ENCODE measurements around the gene RSF1.
A peak's percentile ranks its signal among the peaks of the same experiment; 100 is the strongest.

The RSF1 gene

DNA sequence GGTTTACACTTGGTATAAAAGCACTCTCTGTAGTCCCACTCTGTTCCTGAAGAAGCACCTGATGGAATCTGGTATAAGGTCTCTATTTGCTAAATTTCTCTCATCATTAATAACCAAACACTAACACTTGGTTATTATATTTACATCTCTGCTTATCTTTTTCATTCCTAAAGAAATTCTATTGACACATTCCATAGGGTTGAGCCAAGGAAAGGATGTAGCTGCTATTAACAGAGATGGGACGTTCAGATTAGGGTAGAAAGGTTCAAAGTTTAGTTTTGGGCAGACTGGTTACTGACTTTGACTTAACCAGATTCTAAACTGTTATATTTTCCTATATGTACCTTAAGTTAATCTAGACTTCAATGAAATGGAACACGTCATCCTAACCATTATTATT, 91.5 kb downstream of the RSF1 start:
- ATAC-seq (replicated peaks; ENCODE audit: extremely low read depth, poor library complexity, severe bottlenecking) (no peak), DNase-seq (ENCODE audit: low spot score in 2 of 2) (no peak)
- Mint-ChIP-seq H3K27me3 (no peaks in the 10 kb centered on the region), H3K27ac (ENCODE audit: low read depth) (no peak overlapping the region), H3K36me3 (ENCODE audit: insufficient read depth) (peaks cover 14% of the 10 kb centered on the region), H3K4me3 (no peak overlapping the region), H3K9me3 (peaks cover 7% of the 10 kb centered on the region), H3K4me1 (peaks cover 10% of the 10 kb centered on the region)

DNA sequence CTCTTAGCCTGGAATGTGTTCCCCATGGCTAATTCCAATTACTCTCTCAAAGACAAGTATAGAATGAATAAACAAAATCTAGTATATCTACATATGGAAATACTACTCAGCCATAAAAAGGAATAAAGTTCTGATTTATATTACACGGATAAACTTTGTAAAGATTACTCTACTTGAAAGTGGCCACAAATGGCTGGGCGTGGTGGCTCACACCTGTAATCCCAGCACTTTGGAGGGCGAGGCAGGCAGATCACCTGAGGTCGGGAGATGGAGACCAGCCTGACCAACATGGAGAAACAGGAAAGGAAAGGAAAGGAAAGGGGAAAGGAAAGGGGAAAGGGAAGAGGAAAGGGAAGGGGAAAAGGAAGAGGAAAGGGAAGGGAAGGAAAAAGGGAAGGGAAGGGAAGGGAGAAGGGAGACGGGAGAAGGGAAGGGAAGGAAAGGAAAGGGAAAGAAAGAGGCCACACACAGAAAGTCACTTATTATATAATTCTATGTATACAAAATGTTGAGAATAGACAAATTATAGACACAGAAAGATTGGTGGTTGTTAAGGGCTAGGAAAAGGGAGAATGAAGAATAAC, 92.2 kb downstream of the RSF1 start:
- no peak overlapping the region for H3K27ac Mint-ChIP-seq (ENCODE audit: low read depth)
- H3K9me3 Mint-ChIP-seq: peaks cover 7% of the 10 kb centered on the region
- H3K4me1 Mint-ChIP-seq: peaks cover 10% of the 10 kb centered on the region
- DNase-seq (ENCODE audit: low spot score in 2 of 2) (no peak), ATAC-seq (replicated peaks; ENCODE audit: extremely low read depth, poor library complexity, severe bottlenecking) (no peak)
- H3K36me3 Mint-ChIP-seq (ENCODE audit: insufficient read depth): peaks cover 17% of the 10 kb centered on the region
- H3K4me3 Mint-ChIP-seq: no peak overlapping the region
- no peaks in the 10 kb centered on the region for H3K27me3 Mint-ChIP-seq

DNA sequence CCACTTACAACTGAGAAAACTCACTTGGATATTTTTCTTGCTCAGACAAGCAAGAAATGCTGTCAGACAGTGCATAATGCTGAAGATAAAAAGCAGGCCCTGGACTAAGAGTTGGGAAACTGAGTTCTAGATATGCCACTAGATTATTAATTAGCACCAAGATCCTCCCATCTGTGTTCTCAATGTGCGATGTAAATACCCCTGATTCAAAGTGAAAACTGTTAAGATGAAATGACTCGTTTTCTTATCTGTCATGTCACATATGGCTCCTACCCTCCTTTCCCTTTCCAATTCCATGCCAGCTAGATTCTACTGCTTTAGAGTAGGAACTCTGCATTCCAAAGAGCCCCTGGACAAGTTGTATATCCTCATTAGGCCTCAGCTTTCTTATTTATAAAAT, 94.0 kb downstream of the RSF1 start:
- Mint-ChIP-seq H3K27ac (ENCODE audit: low read depth) (peak overlapping the region; percentile 42), H3K36me3 (ENCODE audit: insufficient read depth) (peaks cover 18% of the 10 kb centered on the region), H3K9me3 (peaks cover 7% of the 10 kb centered on the region), H3K27me3 (no peaks in the 10 kb centered on the region), H3K4me3 (no peak overlapping the region), H3K4me1 (peaks cover 10% of the 10 kb centered on the region)
- DNase-seq (ENCODE audit: low spot score in 2 of 2): no peak
- no peak for ATAC-seq (replicated peaks; ENCODE audit: extremely low read depth, poor library complexity, severe bottlenecking)

DNA sequence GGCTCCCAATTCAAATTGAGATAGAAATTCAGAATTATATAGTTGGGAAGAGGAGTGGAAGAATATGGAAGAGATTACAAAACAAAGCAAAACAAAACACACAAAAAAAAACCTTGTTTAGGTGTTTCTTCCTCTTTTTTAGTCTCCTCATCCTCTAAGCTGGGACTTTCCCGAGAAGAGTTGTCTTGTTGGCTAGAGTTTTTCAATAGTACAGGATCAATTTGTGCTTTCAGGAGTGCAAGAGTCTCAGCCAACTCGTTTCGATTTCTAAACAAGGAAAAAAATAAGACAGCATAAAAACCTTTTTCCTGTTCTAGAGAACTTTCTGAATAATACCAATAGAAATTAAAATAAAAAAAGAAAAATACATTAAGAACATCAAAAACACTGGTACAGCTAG, 95.1 kb downstream of the RSF1 start:
- Mint-ChIP-seq H3K9me3 (no peaks in the 10 kb centered on the region), H3K36me3 (ENCODE audit: insufficient read depth) (peaks cover 22% of the 10 kb centered on the region), H3K4me1 (peaks cover 10% of the 10 kb centered on the region), H3K27ac (ENCODE audit: low read depth) (no peak overlapping the region), H3K27me3 (no peaks in the 10 kb centered on the region), H3K4me3 (no peak overlapping the region)
- DNase-seq (ENCODE audit: low spot score in 2 of 2) (no peak), ATAC-seq (replicated peaks; ENCODE audit: extremely low read depth, poor library complexity, severe bottlenecking) (no peak)

DNA sequence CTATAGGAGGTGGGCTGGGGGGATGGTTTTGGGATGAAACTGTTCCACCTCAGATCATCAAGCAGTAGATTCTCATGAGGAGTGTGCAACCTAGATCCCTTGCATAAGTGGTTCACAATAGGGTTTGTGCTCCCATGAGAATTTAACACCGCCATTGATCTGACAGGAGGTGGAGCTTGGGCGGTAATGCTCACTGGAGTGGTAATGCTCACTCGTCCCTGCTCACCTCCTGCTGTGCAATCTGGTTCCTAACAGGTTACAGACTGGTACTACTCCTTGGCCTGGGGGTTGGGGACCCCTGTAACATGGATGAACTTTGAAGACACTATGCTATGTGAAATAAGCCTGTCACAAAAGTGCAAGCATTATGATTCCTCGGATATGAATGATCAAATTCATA, 95.9 kb downstream of the RSF1 start:
- Mint-ChIP-seq H3K4me3 (no peak overlapping the region), H3K27ac (ENCODE audit: low read depth) (no peak overlapping the region), H3K27me3 (no peaks in the 10 kb centered on the region), H3K36me3 (ENCODE audit: insufficient read depth) (peaks cover 22% of the 10 kb centered on the region), H3K4me1 (peaks cover 10% of the 10 kb centered on the region), H3K9me3 (no peaks in the 10 kb centered on the region)
- DNase-seq (ENCODE audit: low spot score in 2 of 2): no peak
- no peak for ATAC-seq (replicated peaks; ENCODE audit: extremely low read depth, poor library complexity, severe bottlenecking)

DNA sequence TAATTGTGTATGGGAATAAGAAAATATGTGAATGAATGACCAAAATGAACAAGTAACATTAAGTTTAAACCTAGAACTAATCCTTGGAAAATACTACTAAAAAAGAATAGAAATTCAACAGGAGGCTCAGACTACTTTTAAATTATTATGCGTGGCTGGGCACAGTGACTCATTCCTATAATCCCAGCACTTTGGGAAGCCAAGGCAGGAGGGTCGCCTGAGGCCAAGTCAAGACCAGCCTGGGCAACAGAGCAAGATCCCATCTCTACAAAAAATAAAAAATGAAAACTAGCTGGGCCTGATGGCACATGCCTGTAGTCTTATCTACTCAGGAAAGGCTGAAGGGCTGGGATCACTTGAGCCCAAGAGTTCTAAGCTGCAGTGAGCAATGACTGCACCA, 97.5 kb downstream of the RSF1 start:
- Mint-ChIP-seq H3K9me3 (no peaks in the 10 kb centered on the region), H3K27ac (ENCODE audit: low read depth) (no peak overlapping the region), H3K36me3 (ENCODE audit: insufficient read depth) (peaks cover 32% of the 10 kb centered on the region), H3K27me3 (no peaks in the 10 kb centered on the region), H3K4me3 (no peak overlapping the region), H3K4me1 (peaks cover 4% of the 10 kb centered on the region)
- DNase-seq (ENCODE audit: low spot score in 2 of 2) (no peak), ATAC-seq (replicated peaks; ENCODE audit: extremely low read depth, poor library complexity, severe bottlenecking) (no peak)

DNA sequence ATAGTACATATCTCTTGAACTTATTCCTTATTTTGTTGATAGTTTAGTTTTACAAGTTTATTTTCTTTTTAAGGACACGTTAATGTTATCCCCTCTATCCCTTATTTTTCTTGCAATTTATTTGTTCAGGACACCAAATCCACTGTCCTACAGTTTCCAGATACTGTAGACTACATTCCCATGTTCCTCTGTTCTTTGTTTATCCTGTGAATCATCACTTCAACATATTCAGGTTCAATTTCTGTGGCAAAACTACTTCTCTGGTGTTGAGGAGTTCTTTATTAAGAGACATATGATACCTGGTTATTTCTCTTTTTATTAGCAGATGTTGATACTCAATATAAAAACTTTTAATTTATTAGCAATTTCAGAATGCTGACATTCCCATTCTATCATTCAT, 110.2 kb downstream of the RSF1 start:
- Mint-ChIP-seq H3K36me3 (ENCODE audit: insufficient read depth) (peaks cover 7% of the 10 kb centered on the region), H3K27ac (ENCODE audit: low read depth) (peak overlapping the region; percentile 2)

DNA sequence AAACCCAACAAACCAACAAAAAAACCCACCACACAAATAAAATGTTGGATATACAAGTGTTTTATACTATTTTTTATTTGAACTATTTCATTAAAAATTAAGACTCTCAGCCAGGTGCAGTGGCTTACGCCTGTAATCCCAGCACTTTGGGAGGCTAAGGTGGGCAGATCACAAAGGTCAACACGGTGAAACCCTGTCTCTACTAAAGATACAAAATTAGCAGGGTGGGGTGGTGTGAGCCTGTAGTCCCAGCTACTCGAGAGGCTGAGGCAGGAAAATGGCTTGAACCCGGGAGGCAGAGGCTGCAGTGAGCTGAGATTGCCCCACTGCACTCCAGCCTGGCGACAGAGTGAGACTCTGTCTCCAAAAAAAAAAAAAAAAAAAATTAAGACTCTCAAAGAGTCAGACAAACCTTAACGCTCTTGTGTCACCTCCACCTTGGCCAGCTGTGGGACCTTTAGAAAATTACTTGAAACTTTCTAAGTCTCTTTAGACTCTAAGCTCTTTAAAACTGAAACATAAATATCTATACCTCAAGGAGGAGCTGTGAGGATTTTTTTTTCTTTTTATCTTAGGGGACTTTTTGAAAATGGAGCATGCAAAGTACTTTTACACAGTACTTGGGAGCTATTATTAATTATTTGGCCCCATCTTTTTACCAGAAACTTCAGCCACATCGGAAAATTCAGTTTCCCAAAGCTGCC, 114.5 kb downstream of the RSF1 start:
- Mint-ChIP-seq H3K27ac (ENCODE audit: low read depth) (no peak overlapping the region), H3K36me3 (ENCODE audit: insufficient read depth) (peaks cover 9% of the 10 kb centered on the region), H3K4me1 (peaks cover 28% of the 10 kb centered on the region)

More for the DNA sequence above, 110.2 kb downstream of the RSF1 start:
- ATAC-seq (replicated peaks; ENCODE audit: extremely low read depth, poor library complexity, severe bottlenecking) (no peak), DNase-seq (ENCODE audit: low spot score in 2 of 2) (no peak)
- Mint-ChIP-seq H3K4me1 (peaks cover 42% of the 10 kb centered on the region), H3K27me3 (no peaks in the 10 kb centered on the region), H3K9me3 (no peaks in the 10 kb centered on the region), H3K4me3 (no peak overlapping the region)

DNA sequence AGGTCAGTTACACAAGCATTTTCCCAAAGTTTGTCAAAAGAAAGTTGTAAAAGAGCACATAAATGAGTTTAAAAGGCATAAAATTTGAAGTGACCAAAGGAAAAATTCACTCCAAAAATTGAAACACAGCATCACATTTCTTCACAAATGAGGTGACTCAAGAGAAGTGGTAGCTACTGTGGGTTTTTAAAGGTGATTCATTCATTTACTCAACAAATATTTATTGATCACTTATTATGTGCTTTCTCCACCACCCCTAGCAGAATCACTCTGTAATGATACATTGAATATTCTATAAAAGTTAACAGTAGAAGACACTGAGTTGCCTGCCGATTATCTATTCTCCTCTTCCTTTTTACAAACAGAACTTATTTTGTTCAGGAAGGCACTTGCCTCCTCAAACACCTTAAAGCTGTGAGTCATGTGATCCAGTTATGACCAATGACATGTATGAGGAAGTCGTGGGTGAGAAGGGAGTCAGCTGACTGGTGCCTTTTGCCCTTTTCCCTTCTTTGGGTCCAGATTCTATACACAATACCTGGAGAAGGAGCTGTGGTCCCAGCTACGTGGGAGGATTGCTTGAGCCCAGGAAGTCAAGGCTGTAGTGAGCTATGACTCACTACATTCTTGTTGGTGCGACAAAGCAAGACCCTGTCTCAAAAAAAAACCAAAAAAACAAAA, 115.2 kb downstream of the RSF1 start:
- no peaks in the 10 kb centered on the region for H3K27me3 Mint-ChIP-seq
- H3K36me3 Mint-ChIP-seq (ENCODE audit: insufficient read depth): peaks cover 11% of the 10 kb centered on the region
- H3K27ac Mint-ChIP-seq (ENCODE audit: low read depth): no peak overlapping the region
- ATAC-seq (replicated peaks; ENCODE audit: extremely low read depth, poor library complexity, severe bottlenecking) (no peak), DNase-seq (ENCODE audit: low spot score in 2 of 2) (no peak)
- H3K9me3 Mint-ChIP-seq: no peaks in the 10 kb centered on the region
- H3K4me1 Mint-ChIP-seq: peaks cover 28% of the 10 kb centered on the region
- H3K4me3 Mint-ChIP-seq: peak overlapping the region; percentile 11

More for the DNA sequence above, 114.5 kb downstream of the RSF1 start:
- DNase-seq (ENCODE audit: low spot score in 2 of 2): no peak
- H3K9me3 Mint-ChIP-seq: no peaks in the 10 kb centered on the region
- H3K27me3 Mint-ChIP-seq: no peaks in the 10 kb centered on the region
- ATAC-seq (replicated peaks; ENCODE audit: extremely low read depth, poor library complexity, severe bottlenecking): no peak
- no peak overlapping the region for H3K4me3 Mint-ChIP-seq

DNA sequence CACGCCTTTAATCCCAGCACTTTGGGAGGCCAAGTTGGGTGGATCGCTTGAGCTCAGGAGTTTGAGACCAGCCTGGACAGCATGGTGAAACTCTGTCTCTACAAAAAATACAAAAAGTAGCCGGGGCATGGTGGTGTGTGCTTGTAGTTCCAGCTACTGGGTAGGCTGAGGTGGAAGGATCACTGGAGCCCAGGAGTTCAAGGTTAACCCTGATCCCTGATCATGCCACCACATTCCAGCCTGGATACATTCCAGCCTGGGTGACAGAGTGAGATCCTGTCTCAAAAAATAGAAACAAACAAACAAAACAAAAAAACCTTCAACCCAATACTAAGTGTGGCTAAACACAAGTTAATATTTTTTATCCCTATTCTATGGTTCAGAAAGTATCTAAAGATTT, 116.5 kb downstream of the RSF1 start:
- Mint-ChIP-seq H3K27ac (ENCODE audit: low read depth) (no peak overlapping the region), H3K27me3 (no peaks in the 10 kb centered on the region), H3K4me3 (no peak overlapping the region), H3K9me3 (no peaks in the 10 kb centered on the region), H3K36me3 (ENCODE audit: insufficient read depth) (peaks cover 11% of the 10 kb centered on the region), H3K4me1 (peaks cover 28% of the 10 kb centered on the region)
- no peak for DNase-seq (ENCODE audit: low spot score in 2 of 2)
- ATAC-seq (replicated peaks; ENCODE audit: extremely low read depth, poor library complexity, severe bottlenecking): no peak

DNA sequence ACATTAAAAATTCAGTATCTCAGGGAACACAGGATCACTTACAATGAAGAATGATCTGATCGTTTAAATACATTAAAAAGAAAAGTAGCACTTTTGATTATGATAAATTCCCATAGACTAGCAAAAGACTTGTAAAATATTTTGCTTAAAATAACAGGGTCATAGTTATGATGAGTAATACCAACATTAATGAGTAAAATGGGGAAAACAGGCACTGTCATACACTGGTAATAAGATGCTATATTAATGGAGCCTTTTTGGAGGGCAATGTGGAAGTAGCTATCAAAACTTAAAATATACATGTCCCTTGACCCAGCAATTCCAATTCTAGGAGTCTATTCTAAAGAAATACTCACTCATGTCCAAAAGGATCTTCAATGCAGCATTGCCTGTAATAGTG, 121.1 kb downstream of the RSF1 start:
- Mint-ChIP-seq H3K9me3 (no peaks in the 10 kb centered on the region), H3K36me3 (ENCODE audit: insufficient read depth) (peaks cover 29% of the 10 kb centered on the region), H3K27ac (ENCODE audit: low read depth) (no peak overlapping the region), H3K27me3 (no peaks in the 10 kb centered on the region), H3K4me3 (no peak overlapping the region), H3K4me1 (peaks cover 6% of the 10 kb centered on the region)
- ATAC-seq (replicated peaks; ENCODE audit: extremely low read depth, poor library complexity, severe bottlenecking): no peak
- DNase-seq (ENCODE audit: low spot score in 2 of 2): no peak

DNA sequence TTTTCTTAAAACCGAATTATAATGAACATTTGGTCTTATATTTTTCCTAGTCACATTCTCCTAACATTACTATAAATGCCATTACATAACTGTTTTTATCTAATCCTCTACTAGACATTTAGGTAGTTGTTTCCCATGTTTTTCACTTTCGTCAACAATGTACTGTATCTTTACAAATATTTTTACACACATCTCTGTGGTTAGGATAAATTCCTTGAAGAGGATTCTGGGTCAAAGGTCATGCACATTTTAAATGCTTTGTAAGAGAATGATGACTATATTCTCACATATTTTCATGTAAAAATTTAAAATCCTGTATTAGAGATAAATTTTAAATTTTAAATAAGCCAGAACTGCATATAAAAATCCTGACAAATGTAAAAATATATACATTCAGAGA, 121.6 kb downstream of the RSF1 start:
- no peaks in the 10 kb centered on the region for H3K27me3 Mint-ChIP-seq
- H3K4me3 Mint-ChIP-seq: no peak overlapping the region
- DNase-seq (ENCODE audit: low spot score in 2 of 2): no peak
- H3K9me3 Mint-ChIP-seq: no peaks in the 10 kb centered on the region
- peaks cover 27% of the 10 kb centered on the region for H3K36me3 Mint-ChIP-seq (ENCODE audit: insufficient read depth)
- no peak for ATAC-seq (replicated peaks; ENCODE audit: extremely low read depth, poor library complexity, severe bottlenecking)
- H3K4me1 Mint-ChIP-seq: peaks cover 6% of the 10 kb centered on the region
- no peak overlapping the region for H3K27ac Mint-ChIP-seq (ENCODE audit: low read depth)

DNA sequence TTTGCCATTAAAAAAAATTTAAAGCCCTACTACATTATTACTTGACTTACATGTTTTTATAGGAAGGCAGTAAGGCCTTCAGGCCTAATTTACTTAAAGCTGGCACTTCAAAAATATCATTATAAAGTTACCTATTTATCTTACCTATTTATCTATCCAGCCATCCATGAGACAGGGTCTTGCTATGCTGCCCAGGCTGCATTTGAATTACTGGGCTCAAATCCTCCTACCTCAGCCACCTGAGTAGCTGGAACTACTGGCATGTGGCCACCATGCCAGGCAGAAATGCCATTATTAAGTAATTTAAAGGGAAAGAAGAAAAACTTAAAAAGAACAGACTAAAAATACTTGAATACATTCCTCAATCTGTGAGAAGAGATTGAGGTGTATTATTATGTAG, 122.7 kb downstream of the RSF1 start:
- DNase-seq (ENCODE audit: low spot score in 2 of 2) (no peak), ATAC-seq (replicated peaks; ENCODE audit: extremely low read depth, poor library complexity, severe bottlenecking) (no peak)
- no peaks in the 10 kb centered on the region for H3K9me3 Mint-ChIP-seq
- peaks cover 27% of the 10 kb centered on the region for H3K36me3 Mint-ChIP-seq (ENCODE audit: insufficient read depth)
- H3K4me3 Mint-ChIP-seq: no peak overlapping the region
- no peaks in the 10 kb centered on the region for H3K27me3 Mint-ChIP-seq
- H3K27ac Mint-ChIP-seq (ENCODE audit: low read depth): no peak overlapping the region
- H3K4me1 Mint-ChIP-seq: peaks cover 6% of the 10 kb centered on the region
